NOMO-1 treated with dmso at 0.1 percent for 144 hours (cell line): ENCODE measurements around the gene KLHDC4.

Experiments
- DNase-seq: peaks from one replicate; lab custom pipeline; 2025; ENCODE audit not compliant: unreplicated experiment; lab: John Stamatoyannopoulos, UW

KLHDC4 gene

GRCh38 chr16:87701505-87701921, 64.3 kb downstream of the KLHDC4 start:
- DNase-seq: no peak

GRCh38 chr16:87701078-87701460, 64.7 kb downstream of the KLHDC4 start:
- DNase-seq: no peak

GRCh38 chr16:87700406-87701077, 65.2 kb downstream of the KLHDC4 start:
- DNase-seq: no peak

GRCh38 chr16:87698676-87699199, 67.0 kb downstream of the KLHDC4 start:
- no peak for DNase-seq

GRCh38 chr16:87698241-87698640, 67.5 kb downstream of the KLHDC4 start:
- DNase-seq: no peak

GRCh38 chr16:87697792-87698191, 68.0 kb downstream of the KLHDC4 start:
- no peak for DNase-seq

- DNase-seq: no peak
Observed at GRCh38 chr16:87697256-87697655, 68.5 kb downstream of the KLHDC4 start.

GRCh38 chr16:87696726-87697125, 69.1 kb downstream of the KLHDC4 start:
- DNase-seq: no peak

GRCh38 chr16:87695534-87695933, 70.3 kb downstream of the KLHDC4 start:
- DNase-seq: no peak

- DNase-seq: no peak
Observed at GRCh38 chr16:87694441-87695125, 71.2 kb downstream of the KLHDC4 start.

- DNase-seq: no peak
Observed at GRCh38 chr16:87693827-87694226, 72.0 kb downstream of the KLHDC4 start.

GRCh38 chr16:87692756-87693155, 73.0 kb downstream of the KLHDC4 start:
- DNase-seq: no peak

GRCh38 chr16:87692176-87692575, 73.6 kb downstream of the KLHDC4 start:
- no peak for DNase-seq

- no peak for DNase-seq
Observed at GRCh38 chr16:87691686-87692079, 74.1 kb downstream of the KLHDC4 start.

- DNase-seq: no peak
Observed at GRCh38 chr16:87690911-87691685, 74.7 kb downstream of the KLHDC4 start.

- no peak for DNase-seq
Observed at GRCh38 chr16:87689956-87690465, 75.8 kb downstream of the KLHDC4 start.

GRCh38 chr16:87688876-87689815, 76.6 kb downstream of the KLHDC4 start:
- DNase-seq: no peak

- no peak for DNase-seq
Observed at GRCh38 chr16:87687998-87688529, 77.7 kb downstream of the KLHDC4 start.

- no peak for DNase-seq
Observed at GRCh38 chr16:87687126-87687910, 78.5 kb downstream of the KLHDC4 start.
